Stimulated activated naive CD4-positive, alpha-beta T cell (primary cell): ENCODE results near the gene PCNT.

Experiments
- DNase-seq, 6 experiments: peaks; one replicate each; lab custom pipeline; 2025; lab: John Stamatoyannopoulos, UW

The PCNT gene

DNA sequence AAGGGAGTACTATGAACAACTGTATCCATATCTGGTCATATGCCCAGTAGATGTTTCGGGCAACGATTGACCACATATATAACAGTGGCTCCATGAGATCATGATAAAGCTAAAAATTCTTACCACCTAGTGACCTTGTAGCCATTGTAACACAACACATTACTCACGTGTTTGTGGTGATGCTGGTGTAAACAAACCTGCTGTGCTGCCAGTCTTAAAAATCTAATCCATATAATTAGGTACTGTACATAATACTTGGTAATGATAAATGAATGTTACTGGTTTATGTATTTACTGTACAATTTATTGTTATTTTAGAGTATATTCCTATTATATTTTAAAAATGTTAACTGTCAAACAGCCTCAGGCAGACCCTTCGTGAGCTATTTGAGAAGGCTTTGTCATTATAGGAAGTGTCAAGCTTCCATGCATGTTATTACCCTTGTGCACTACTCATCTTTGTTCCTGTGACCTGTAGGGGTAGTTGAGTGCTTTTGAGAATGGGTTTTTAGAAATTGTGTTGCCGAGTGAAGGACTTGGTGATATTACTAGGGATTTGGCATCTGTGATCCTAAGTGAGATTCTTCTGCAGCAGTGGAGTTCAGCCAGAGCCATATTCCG lies 158.4 kb downstream of the PCNT start:
- no peak for DNase-seq

GRCh38 chr21:46482846-46483231 lies 158.9 kb downstream of the PCNT start:
- DNase-seq: no peak

- DNase-seq: no peak
Observed at GRCh38 chr21:46483300-46484295, 159.6 kb downstream of the PCNT start.

- no peak for DNase-seq
Observed at GRCh38 chr21:46486481-46487126, 162.6 kb downstream of the PCNT start.

DNA sequence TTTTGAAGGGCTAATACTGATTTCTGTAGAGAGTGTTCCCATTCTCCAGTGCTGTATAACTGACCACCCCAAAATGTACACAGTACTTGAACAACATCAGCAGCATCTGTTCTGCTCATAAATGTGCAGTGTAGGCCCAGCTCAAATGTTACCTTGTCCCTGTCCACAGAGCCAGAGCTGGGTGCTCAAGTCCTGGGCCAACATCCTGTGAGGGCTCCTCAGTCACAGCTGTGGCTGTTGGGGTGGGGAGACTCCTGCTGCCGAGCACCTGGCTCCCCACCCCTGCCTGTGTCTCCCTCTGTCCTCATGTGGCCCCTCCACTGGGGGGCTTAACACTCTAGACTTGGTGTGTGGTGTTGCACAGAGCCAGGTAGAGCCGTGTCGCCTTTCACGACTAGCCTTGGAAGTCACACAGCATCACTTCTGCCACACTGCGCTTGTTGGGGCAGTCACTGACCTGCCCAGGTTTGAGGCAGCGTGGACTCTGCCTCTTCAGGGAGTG lies 165.3 kb downstream of the PCNT start:
- DNase-seq: no peak

GRCh38 chr21:46489800-46490199 lies 165.8 kb downstream of the PCNT start:
- DNase-seq: no peak

GRCh38 chr21:46491553-46491952 lies 167.6 kb downstream of the PCNT start:
- no peak for DNase-seq

DNA sequence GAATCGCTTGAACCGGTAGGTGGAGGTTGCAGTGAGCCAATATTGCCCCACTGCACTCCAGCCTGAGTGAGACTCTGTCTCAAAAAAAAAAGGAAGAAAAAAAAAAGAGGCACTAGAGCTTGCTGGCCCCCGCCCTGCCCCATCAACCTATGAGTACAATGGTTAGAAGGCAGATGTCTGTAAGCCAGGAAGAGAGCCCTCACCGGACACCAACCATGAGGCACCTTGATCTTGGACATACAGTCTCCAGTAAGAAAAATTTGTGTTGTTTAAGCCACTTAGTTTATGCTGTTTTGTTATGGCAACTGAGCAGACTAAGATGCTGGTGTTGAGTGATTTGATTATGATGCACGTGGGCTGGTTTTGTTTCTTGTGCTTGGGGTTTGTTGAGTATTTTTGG lies 168.9 kb downstream of the PCNT start:
- DNase-seq: no peak

DNA sequence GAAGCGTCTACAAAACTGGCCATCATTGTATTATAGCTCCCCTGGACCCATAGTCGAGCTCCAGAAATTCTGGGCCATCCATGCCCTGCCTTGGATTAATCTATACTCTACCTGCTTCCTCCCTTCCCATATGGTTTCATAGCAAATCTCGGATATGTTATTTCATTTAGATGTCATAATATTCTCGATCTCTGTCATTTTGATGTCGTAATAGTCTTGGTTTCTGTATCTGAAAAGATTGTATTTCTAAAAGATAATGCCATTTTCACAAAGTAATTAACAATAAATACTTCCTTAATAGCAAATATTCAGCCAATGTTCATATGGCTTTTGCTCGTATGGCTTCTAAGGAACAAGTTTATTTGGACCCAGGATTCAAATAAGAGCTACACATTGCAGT lies 169.9 kb downstream of the PCNT start:
- DNase-seq: no peak
